NCI-H524 (cell line): ENCODE data around the gene LIX1L.

ENCODE experiments used
- DNase-seq, 2 experiments: peaks; one replicate each; lab custom pipeline; 2025; lab: John Stamatoyannopoulos, UW

The LIX1L gene

GRCh38 chr1:145957443-145958319 lies at the start of gene LIX1L:
Gene LIX1L, minus strand, starts transcription at chr1:145958017. Its CDS starts 90 bp downstream, at chr1:145957927.
- DNase-seq, result peak; percentile 92 to 98

DNA sequence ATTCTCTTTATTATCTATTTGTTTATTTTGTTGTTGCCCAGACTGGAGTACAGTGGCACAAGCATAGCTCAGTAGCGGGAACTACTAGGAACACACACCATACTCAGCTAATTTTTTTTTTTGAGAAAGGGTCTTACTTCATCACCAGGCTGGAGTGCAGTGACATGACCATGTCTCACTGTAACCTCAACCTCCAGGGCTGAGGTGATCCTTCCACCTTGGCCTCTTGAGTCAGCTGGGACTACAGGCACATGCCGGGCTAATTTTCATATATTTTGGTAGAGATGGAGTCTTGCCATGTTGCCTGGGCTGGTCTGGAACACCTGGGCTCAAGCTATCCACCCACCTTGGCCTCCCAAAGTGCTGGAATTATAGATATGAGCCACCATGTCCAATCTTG lies 43.9 kb upstream of the LIX1L start:
- DNase-seq, result no peak

DNA sequence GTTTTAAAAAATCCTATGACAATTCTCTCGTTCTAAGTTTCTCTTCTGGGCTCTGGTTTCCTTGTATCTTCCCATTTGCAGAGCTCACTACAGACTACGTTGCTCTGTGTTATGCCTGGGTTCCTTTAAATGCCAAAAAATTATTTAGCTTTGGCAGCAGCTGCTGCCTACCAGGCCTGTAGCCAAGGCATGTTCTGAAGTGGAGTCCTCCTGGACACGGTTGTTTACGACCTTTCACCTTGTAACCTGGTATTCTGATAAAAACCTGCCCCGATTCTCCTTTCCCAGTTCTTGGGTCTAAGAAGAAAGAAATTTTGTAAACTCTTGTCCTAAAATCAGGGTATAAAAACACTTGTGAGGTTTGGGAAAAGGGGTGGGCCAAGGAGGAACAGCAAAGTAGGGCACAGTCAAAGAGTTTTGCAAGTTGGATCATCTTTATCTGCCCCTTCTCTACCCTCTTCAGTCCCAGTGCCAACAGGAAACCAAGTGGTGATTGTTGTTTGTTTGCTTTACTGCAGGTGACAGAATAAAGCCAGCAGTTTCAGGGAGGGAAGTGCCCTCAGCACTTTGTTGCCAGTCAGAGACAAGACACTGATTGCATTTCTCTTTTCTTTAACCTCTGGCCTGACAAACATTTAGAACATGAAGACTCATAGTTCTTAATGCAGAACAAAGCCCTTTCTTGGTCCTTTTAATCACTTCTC lies 41.7 kb upstream of the LIX1L start:
- no peak for DNase-seq

- DNase-seq, result peak in 1 of 2 experiments; percentile 48
Observed at GRCh38 chr1:145997718-145998023, 39.9 kb upstream of the LIX1L start.

GRCh38 chr1:145997016-145997717 lies 39.4 kb upstream of the LIX1L start:
- peak in 1 of 2 experiments; percentile 44 for DNase-seq

DNA sequence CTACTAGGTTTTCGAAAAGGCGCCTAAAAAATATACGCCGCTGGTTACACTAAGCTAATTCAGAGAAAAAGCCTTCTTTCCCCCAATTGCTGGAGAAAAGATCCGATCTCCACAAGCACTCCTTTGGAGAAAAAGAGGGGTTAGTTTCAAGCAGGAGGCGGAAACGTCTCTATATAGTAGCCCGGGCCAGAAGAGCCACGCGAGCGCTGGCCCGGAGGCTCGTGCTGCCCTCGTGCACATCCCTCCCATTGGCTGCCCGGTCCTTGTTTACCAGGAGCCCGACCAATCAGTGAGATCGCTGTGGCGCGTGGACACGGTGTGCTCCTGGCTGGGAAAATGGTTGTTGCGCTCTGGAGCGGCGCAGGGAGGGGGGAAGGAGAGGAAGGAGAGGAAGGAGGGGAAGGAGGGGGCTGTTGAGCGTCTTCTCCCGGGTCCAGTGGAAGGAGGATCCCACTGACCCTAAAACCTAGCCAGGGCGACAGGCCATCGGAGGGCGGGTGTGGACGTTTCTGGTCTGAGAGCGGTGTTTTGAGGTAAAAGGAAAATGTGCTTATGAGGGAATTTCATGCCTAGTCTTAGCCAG lies 38.7 kb upstream of the LIX1L start, which contains the start of gene TXNIP:
TSS of gene TXNIP (minus strand) at position 147 of the 583 bp plus-strand sequence. CDS start 313 bp downstream, outside the sequence.
- peak; percentile 96 to 98 for DNase-seq

DNA sequence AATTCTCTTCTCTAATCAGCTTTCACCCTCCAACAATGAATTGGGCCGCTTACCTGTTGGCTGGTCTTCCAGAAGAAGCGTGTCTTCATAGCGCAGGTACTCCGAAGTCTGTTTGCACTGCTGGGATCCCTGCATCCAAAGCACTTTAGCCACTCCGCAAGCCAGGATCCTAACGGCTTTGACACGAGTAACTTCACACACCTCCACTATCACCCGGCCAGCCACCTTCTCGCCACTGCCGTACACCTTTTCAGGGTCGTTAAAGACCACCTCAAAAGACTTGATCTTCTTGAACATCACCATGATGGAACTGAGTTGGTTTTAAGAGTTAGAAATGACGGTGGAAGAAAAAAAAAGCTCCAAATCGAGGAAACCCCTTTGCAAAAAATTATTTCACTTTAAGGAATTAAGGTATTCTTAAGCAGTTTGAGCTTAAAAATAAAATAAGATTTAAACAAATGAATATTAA lies 38.2 kb upstream of the LIX1L start:
- peak in 1 of 2 experiments; percentile 16 for DNase-seq

- no peak for DNase-seq
Observed at GRCh38 chr1:145995148-145995881, 37.5 kb upstream of the LIX1L start.

DNA sequence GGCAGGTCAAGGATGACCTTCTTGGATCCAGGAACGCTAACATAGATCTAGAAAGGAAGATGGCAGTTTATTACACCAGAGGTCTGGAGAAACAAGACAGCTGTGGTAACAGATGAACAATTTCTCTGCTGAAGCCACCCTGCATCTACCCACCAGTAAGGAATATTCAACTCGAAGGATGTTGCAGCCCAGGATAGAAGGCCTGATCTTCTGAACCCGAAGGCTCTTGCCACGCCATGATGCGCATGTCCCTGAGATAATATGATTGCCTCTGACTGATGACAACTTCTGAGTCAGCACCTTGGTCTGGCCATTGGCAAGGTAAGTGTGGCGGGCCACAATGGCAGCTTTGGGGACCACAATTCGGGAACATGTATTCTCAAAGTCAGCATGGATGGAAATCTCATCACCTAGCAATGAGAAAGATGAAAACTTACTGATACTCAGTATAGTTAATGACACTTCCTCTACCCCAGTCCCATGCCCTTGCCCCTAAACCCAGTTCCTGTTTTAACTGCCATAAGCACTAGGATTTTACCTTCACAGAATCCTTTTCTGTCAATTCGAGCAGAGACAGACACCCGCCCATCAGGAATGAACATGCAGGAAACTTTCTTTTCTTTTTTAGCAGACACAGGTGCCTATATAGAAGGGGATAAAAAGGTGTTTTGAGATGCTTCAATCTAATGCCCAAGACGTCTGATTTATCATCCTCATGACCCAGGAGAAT lies 36.7 kb upstream of the LIX1L start:
- DNase-seq, result no peak

DNA sequence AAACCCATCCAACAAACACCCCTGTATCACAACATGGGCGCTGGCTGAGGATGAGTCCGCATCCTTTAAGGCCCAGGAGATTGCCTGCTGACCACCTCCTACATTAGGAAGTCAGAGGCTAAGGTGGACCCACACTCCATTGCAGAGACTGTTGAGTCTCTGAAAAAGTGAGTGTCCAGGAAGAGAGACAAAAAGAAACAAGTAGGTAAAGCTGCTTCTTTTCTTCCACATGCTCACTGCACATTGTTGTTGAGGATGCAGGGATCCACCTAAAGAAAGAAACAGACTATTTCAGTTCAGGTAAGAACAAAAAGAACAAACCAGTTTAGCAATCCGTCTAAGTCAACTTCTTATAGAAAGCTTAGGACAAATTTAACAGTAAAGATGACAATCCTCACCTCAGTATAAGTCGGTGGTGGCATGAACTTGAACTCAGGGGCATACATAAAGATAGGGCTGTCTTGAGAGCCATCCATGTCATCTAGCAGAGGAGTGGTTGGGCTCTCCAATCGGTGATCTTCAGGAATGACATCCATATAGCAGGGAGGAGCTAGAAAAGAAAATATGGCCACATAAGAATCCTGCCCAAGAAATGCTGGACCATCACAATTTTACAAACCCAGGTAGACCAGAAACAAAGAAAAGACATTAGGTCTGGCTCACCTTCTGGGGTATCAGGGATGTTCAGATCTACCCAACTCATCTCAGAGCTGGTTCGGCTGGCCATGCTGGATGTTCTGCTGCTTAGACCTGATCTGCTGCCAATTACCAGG lies 36.0 kb upstream of the LIX1L start:
- DNase-seq, result no peak

- DNase-seq, result no peak
Observed at GRCh38 chr1:145992958-145993617, 35.3 kb upstream of the LIX1L start.

DNA sequence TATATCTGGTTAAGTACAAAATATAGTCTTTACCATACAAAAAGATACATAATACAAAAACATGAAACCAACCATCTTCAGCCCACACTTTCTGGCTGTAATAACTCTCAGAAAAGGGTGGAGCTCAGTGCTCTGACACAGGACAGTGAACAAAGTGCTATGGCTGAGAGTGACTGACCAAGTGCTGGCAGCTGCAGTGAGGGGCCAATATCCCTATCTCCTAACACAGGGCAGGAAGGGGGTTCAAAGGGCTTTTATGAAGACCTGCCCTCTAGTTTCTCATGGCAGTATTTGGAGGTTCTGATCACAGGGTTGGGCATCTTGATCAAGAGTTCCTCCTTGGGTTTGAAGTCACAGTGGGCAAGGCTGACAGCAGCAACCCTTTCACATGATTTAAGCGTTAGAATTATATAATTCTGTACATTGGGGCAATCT lies 34.7 kb upstream of the LIX1L start:
- DNase-seq, result no peak

DNA sequence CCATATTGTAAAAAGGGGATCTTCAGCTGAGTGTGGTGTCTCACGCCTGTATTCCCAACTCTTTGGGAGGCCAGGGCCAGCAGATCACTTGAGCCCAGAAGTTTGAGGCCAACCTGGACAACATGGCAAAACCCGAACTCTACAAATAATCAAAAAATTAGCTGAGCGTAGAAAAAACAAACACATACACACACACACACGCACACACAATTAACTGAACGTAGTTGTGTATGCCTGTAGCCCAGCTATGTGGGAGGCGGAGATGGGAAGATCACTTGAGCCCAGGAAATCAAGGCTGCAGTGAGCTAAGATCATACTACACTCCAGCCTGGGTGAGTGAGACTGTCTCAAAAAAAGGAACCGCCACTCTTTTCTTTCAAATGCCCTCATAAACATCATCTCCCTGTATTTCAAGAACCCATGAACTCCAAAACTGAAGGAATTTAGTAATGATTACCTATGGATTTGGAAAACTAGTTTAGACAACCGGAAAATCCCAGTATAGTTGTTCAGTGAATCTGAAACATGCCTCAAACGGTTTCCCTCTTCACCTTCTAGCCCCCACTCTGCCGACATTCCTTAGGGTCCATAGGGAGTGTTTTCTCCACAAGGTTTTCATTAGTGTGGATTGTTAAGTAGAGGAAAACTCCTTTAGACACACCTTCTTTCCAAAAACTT lies 34.1 kb upstream of the LIX1L start:
- DNase-seq, result peak in 1 of 2 experiments; percentile 22

DNA sequence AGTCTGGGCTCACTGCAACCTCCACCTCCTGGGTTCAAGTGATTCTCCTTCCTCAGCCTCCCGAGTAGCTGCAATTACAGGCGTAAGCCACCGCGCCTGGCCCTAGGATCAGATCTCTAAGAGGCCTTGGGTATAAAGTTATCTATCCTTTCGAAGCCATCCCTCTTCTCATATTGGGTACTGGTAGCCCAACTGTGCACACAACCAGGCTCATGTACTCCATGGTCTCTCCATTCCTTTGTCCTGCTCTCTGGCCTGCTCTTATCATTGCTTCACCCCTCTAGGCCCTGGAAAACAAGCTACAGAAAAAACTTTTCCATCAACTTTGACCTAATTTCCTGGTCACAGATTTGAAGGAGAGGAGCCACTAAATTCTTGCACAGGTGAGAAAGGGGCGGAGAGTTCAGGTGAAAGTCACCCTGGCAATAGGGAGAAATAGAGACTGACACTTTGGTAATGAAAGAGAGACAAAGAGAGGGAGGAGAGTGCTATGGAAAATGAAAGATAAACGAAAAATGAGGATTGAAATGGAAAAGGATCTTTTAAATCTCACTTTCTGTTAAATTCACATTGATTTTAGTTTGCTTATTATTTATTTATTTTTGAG lies 32.5 kb upstream of the LIX1L start:
- peak in 1 of 2 experiments; percentile 9 for DNase-seq

DNA sequence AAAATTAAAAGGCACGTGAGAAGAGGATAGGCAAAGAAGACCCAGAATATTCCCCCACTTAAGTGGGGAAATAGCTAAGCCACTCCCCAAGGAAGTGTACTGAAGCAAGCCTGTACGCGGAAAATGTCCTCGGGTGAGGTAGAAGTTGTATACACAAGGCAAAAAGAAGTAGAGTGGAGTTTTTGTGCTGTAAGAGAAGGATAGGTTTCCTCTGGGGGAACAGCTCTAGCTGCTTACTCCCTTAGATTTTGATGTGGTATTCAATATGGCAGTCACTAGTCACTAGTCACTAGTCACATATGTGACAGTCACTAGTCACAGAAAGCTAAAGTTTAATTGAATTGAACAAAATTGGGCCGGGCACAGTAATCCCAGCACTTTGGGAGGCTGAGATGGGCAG lies 31.0 kb upstream of the LIX1L start:
- no peak for DNase-seq

DNA sequence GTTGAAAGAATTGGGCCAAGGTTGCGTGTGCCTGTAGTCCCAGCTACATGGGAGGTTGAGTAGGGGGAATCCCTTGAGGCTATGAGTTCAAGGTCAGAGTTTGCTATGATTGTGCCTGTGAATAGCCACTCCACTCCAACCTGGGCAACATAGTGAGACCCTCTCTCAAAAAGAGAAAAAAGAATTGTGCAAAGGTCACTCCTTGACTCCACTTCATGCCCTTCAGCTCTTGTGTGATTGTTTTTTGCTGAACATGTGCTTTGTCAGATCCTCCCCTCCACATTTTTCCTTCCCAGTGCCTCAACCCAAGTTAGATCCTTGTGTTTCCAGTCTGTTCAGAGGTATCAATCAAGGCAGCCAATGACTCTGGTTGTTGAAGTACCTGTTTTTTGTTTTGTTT lies 30.1 kb upstream of the LIX1L start:
- no peak for DNase-seq

DNA sequence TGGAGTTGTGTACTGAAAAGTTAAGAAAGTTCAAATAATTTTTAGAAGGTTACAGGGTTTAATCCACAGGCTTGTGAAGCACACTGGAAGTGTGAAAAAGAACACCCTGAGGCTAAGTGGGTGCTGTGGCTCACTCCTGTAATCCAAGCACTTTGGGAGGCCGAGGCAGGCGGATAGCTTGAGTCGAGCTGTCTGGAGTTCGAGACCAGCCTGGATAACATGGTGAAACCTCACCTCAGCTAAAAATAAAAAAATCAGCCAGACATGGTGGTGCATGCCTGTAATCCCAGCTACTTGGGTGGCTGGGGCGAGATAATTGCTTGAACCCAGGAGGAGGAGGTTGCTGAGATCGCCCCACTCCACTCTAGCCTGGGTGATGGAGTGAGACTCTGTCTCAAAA lies 28.7 kb upstream of the LIX1L start:
- DNase-seq, result no peak
